Stimulated activated CD4-positive, alpha-beta T cell treated with anti-CD3 and anti-CD28 coated beads, TNF-alpha, amount 100 ng/mL, for 48 hours (primary cell): ENCODE measurements around the gene FGD4.

Experiments
- DNase-seq, 3 donors: peaks; one replicate each; pipeline ENCODE4 v3.0.0-alpha.2; 2020; ENCODE audit warnings: low read depth in 3 of 3

Gene FGD4

GRCh38 chr12:32407795-32408194 is 8.4 kb downstream of the FGD4 start:
- DNase-seq: no peak

DNA sequence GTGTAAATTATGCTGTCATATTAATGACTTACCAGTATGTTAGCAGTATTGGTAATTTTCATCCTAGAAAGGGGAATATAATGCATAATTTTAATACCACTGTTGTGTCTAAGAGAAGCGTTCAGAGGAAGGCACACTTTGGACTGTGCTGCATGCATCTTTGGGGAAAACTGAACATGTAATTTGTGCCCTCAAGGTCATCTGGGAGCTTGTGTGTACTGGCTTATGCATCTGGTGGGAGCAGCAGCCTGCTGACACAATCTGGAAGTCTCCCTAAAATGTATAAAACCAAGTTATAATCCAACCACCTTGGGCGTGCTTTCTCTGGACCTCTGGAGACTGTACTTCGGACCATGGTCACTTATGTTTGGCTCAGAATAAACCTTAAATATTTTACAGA is 14.1 kb downstream of the FGD4 start:
- DNase-seq: no peak

DNA sequence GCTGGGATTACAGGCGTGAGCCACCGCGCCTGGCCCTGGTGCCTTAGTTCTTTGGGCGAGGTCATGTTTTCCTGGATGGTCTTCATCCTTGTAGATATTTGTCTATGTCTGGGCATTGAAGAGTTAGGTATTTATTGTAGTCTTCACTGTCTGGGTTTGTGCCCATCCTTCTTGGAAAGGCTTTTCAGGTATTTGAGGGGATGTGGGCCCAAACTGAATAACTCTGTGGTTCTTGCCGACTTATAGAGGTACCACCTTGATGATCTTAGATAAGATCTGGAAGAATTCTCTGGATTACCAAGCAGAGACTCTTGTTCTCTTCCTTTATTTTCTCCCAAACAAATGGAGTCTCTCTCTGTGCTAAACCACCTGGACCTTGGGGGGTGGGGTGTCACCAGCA is 18.9 kb downstream of the FGD4 start:
- DNase-seq: no peak

- no peak for DNase-seq
Measured at GRCh38 chr12:32418903-32419519, 19.7 kb downstream of the FGD4 start.

GRCh38 chr12:32419520-32419960 is 20.2 kb downstream of the FGD4 start:
- DNase-seq: no peak

- DNase-seq: no peak
Measured at GRCh38 chr12:32420356-32420755, 21.0 kb downstream of the FGD4 start.

GRCh38 chr12:32423559-32423958 is 24.2 kb downstream of the FGD4 start:
- DNase-seq: no peak

DNA sequence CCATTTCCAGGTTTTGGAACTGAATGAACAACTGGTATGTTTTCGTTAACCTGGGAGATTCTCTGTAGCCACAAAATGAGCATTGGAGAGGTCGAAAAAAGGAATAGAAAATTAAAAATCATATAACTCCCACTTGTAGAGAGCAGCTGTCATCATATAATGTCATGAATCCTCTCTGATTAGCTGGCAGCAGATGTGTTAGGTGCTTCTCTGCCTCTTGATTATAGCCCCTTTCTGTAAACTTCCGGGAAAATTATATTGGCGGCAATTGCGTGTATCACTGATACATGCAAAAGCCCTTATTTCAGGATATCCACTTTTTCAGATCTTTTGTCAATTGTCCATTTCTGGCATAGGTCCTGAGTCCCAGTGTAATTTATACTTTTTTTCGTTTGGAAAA is 31.7 kb downstream of the FGD4 start:
- no peak for DNase-seq

DNA sequence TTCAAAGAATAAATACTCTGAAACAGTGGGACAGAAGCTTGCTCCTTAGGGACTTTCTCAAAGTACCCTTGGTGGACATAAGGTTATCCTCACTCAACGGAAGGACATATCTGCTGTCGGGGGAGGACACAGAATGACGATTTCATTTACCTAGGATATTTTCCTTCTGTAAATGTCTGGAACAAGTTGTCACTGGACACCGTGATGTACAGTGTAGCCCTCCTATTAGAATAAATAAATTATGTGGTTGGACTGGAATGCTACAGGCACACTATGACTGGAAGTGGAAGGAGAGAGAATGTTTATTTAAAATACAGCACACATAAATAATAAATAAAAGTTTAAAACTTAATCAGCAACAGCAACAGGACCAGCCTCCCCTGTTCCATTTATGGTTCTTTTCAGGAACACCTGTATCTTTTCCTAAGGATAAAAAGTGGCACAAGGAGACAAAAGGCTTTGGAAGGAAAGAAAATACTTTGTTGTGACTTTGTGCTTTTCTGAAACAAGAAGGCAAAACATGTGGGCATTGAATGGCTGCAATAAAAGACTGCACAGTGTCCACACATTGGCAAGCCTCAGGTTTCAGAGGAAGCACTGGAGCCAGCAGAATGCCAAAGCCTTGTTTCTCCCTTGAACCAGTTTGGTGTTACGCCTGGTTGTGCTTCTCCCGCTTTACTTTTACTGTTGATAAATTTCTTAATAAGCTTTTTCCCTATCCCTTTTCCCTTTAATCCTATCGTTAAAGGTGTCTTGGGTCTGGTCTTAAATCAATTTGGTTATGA is 36.8 kb downstream of the FGD4 start:
- no peak for DNase-seq

- DNase-seq: no peak
Measured at GRCh38 chr12:32437095-32437515, 37.7 kb downstream of the FGD4 start.

DNA sequence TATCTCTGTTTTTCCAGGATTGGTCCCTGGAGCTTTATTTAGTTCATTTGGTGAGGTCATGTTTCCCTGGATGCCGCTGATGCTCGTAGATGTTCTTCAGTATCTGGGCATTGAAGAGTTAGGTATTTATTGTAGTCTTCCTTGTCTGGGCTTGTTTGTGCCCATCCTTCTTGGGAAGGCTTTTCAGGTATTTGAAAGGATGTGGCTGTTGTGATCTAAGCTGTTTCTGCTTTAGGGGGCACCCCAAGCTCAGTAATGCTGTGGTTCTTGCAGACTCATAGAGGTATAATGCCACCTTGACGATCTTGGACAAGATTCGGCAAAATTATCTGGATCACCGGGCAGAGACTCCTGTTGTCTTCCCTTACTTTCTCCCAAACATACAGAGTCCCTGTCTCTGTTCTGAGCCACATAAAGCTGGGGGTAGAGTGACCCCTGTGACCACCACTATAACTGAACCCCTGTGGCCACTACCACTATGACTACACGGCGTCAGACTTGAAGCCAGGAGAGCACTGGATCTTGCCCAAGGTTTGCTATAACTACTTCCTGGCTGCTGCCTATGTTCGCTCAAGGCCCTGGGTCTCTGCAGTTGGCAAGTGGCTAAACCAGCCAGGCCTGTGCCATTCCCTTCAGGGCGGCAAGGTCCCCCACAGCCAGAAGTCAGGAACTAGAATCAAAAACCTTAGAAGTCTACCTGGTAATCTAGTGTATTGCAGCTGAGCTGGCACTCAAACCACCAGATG is 40.9 kb downstream of the FGD4 start:
- no peak for DNase-seq

GRCh38 chr12:32443491-32443890 is 44.1 kb downstream of the FGD4 start:
- no peak for DNase-seq

DNA sequence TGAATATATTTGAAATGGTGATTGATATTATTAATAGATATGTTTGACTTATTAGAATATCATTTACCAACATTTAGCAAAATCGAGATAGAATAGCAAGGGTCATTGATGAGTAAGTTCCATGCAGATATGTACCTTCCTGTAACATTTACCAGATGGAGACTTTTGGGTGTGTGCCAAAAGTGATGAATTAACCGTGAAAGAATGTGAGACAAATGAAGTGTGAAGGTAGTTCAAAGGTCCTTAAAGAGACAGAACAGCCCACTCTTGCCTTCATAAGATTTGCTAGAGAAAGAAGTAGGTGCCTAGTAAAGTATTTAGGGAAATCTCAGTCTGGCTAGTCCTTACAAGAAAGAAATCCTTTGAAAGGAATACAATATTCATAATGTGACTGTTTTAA is 45.5 kb downstream of the FGD4 start:
- no peak for DNase-seq

GRCh38 chr12:32445356-32445755 is 46.0 kb downstream of the FGD4 start:
- no peak for DNase-seq

- no peak for DNase-seq
Measured at GRCh38 chr12:32446316-32447119, 47.2 kb downstream of the FGD4 start.

DNA sequence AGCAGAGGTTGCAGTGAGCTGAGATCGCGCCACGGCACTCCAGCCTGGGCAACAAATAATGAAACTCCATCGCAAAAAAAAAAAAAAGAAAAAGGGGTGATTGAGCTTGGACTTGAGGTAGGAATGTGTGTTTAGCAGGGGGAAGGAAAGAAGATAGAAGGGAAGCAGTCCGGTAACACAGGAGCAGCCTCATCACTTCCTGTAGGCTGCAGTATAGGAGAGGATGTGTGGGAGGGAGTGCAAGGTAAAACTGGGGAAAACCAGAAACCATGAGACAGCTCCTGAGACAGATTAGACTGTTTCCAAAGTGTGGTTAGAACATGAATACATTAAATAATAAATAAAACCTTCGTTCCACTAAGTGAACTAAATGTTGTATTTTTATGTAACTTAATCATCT is 49.2 kb downstream of the FGD4 start:
- DNase-seq: no peak

GRCh38 chr12:32450363-32450762 is 51.0 kb downstream of the FGD4 start:
- no peak for DNase-seq

GRCh38 chr12:32450768-32451167 is 51.4 kb downstream of the FGD4 start:
- DNase-seq: no peak

DNA sequence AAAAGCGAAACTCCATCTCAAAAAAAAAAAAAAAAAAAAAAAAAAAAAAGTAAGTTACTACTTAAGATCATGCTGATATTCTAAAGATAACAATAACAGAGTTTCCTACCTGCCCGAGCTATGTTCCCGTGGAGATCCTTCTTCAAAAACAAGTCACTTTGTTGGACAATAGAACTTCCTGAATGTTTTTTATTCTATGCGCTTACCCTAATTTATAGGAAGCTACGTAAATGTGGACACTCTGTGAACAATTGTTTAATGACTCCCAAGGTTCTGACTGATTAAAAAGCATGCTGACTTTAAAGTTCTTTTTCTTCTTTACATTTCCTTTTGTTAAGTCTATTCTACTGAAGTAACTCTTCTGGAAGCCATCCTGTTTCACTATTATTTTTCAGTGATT is 52.5 kb downstream of the FGD4 start:
- no peak for DNase-seq

- no peak for DNase-seq
Measured at GRCh38 chr12:32454075-32454474, 54.7 kb downstream of the FGD4 start.

- DNase-seq: no peak
Measured at GRCh38 chr12:32454866-32455265, 55.5 kb downstream of the FGD4 start.

- DNase-seq: peak in 1 of 3 donors; percentile 14
Measured at GRCh38 chr12:32455607-32456071, 56.3 kb downstream of the FGD4 start.
